ENCODE measurements around the gene HNF4A.

- TF ChIP-seq CTCF (IDR thresholded peaks at IDR 0.05), result no peak
- TF ChIP-seq POLR2AphosphoS5 (IDR thresholded peaks at IDR 0.05), result no peak
Observed at GRCh38 chr20:44319839-44320422, 35.6 kb upstream of the HNF4A start.
